HepG2 (cell line): ENCODE results near the gene TTLL4. TPM values are rescaled to one million over a fixed set of nuclear protein-coding genes. Genes with fewer than 3 reads are reported as not detected.

Experiments used
- ARID2 ChIP-seq: sonication (generic); formaldehyde crosslinking; IDR thresholded peaks from 2 replicates; pipeline ENCODE4 v1.8.1; 2022; ENCODE audit warnings: mild to moderate bottlenecking, missing genetic modification reagents, borderline replicate concordance
- ASH2L ChIP-seq: fragments of 300-600, 200-600 bp; sonication (generic); IDR thresholded peaks from 2 replicates; pipeline ENCODE4 v1.7.0; 2017; ENCODE audit warnings: low read depth, mild to moderate bottlenecking, moderate library complexity, mixed read lengths, low read length; ENCODE audit not compliant: insufficient read length
- DNMT1 ChIP-seq: sonication (generic); formaldehyde crosslinking; IDR thresholded peaks from 2 replicates; pipeline ENCODE4 v1.5.1; 2020; ENCODE audit warnings: mild to moderate bottlenecking, missing genetic modification reagents
- HNF4G ChIP-seq, 2 experiments: sonication (generic) in 1 of 2; formaldehyde crosslinking in 1 of 2; IDR thresholded peaks; 2 replicates each; pipeline versions ENCODE4 v1.4.0 to v1.6.1; 2011 to 2020; ENCODE audit warnings: borderline replicate concordance in 2 of 2, low read depth in 2 of 2, mild to moderate bottlenecking in 2 of 2, low read length in 1 of 2, missing genetic modification reagents in 1 of 2, moderate library complexity in 1 of 2
- HNRNPLL ChIP-seq: fragments of 200-400 bp; formaldehyde crosslinking; IDR thresholded peaks from 2 replicates; pipeline ENCODE4 v1.6.1; 2017; ENCODE audit warnings: mild to moderate bottlenecking, low read depth, low read length; ENCODE audit not compliant: poor library complexity, severe bottlenecking
- MIER3 ChIP-seq: IDR thresholded peaks from 2 replicates; pipeline ENCODE4 v1.6.1; 2016; ENCODE audit warnings: missing compliant biosample characterization, borderline replicate concordance
- TOPORS ChIP-seq: sonication (generic); formaldehyde crosslinking; IDR thresholded peaks from 2 replicates; pipeline ENCODE4 v1.8.0; 2023; ENCODE audit warnings: mild to moderate bottlenecking, missing genetic modification reagents
- XRCC5 ChIP-seq: fragments of 200-400 bp; formaldehyde crosslinking; optimal IDR thresholded peaks from 2 replicates; pipeline ENCODE3; 2017; ENCODE audit warnings: mild to moderate bottlenecking, low read length
- YY1 ChIP-seq: IDR thresholded peaks from 2 replicates; pipeline ENCODE4 v1.6.1; 2011; ENCODE audit warnings: low read length, low read depth, moderate library complexity, mild to moderate bottlenecking; ENCODE audit not compliant: insufficient read depth, insufficient replicate concordance
- ZNF20 ChIP-seq: sonication (generic); formaldehyde crosslinking; IDR thresholded peaks from 2 replicates; pipeline ENCODE4 v1.4.0; 2020; ENCODE audit warnings: mild to moderate bottlenecking, moderate library complexity, missing genetic modification reagents
- ZNF235 ChIP-seq: sonication (generic); formaldehyde crosslinking; IDR thresholded peaks from 2 replicates; pipeline ENCODE4 v1.8.1; 2023; ENCODE audit warnings: mild to moderate bottlenecking, missing genetic modification reagents, borderline replicate concordance
- ZNF263 ChIP-seq: sonication (generic); formaldehyde crosslinking; IDR thresholded peaks from 2 replicates; pipeline ENCODE4 v1.4.0; 2020; ENCODE audit warnings: missing genetic modification reagents
- ZNF331 ChIP-seq: sonication (generic); formaldehyde crosslinking; IDR thresholded peaks from 2 replicates; pipeline ENCODE4 v1.4.0; 2020; ENCODE audit warnings: missing genetic modification reagents
- ZNF460 ChIP-seq: sonication (generic); formaldehyde crosslinking; IDR thresholded peaks from 2 replicates; pipeline ENCODE4 v1.5.1; 2020; ENCODE audit warnings: missing genetic modification reagents, mild to moderate bottlenecking, borderline replicate concordance
- polyA plus RNA-seq, 8 experiments: library from polyadenylated mRNA; depleted of rRNA in 3 of 8; stranded (reverse) in 7 of 8; unstranded in 1 of 8; fragments of >200 nt; fragmentation: Illumina TruSeq in 4 of 8; extraction: Trizol in 4 of 8; gene quantifications; 2 replicates each; pipeline versions ENCODE4 v1.2.1 to v1.2.3, GENCODE V29; 2011 to 2016; ENCODE audit warnings: low read depth in 4 of 8, missing spikeins in 1 of 8, mixed read lengths in 1 of 8; ENCODE audit not compliant: insufficient read depth in 1 of 8
- total RNA-seq, 5 experiments: library from RNA; depleted of rRNA; stranded (reverse); fragments of >200 nt; fragmentation: Illumina TruSeq; extraction: Trizol; gene quantifications; 2 replicates each; pipeline ENCODE4 v1.2.3, GENCODE V29; 2016; ENCODE audit warnings: low read depth in 1 of 5
- TF ChIP-seq, protein P1 (sequence below): sonication (generic); formaldehyde crosslinking; IDR thresholded peaks from 2 replicates; pipeline ENCODE4 v1.4.0; 2020; ENCODE audit warnings: mild to moderate bottlenecking, missing genetic modification reagents
- TF ChIP-seq, protein P2 (sequence below): sonication (generic); formaldehyde crosslinking; IDR thresholded peaks from 2 replicates; pipeline ENCODE4 v1.8.0; 2022; ENCODE audit warnings: mild to moderate bottlenecking, missing genetic modification reagents, moderate library complexity
- TF ChIP-seq, protein P3 (sequence below): sonication (generic); formaldehyde crosslinking; IDR thresholded peaks from 2 replicates; pipeline ENCODE4 v1.5.0; 2020; ENCODE audit warnings: mild to moderate bottlenecking, missing genetic modification reagents, borderline replicate concordance
- TF ChIP-seq, protein P4 (sequence below): sonication (generic); formaldehyde crosslinking; IDR thresholded peaks from 2 replicates; pipeline ENCODE4 v1.9.0; 2021; ENCODE audit warnings: missing genetic modification reagents, borderline replicate concordance
- TF ChIP-seq, protein P5 (sequence below): IDR thresholded peaks from 2 replicates; pipeline ENCODE4 v1.6.1; 2016; ENCODE audit warnings: low read depth, borderline replicate concordance

Gene TTLL4
- total and polyA plus RNA-seq, 2 of the 13 experiments (the other 11 are each of a cell fraction or from before 2014, with no cell fraction given), result 77.5 to 84.6 TPM

DNA sequence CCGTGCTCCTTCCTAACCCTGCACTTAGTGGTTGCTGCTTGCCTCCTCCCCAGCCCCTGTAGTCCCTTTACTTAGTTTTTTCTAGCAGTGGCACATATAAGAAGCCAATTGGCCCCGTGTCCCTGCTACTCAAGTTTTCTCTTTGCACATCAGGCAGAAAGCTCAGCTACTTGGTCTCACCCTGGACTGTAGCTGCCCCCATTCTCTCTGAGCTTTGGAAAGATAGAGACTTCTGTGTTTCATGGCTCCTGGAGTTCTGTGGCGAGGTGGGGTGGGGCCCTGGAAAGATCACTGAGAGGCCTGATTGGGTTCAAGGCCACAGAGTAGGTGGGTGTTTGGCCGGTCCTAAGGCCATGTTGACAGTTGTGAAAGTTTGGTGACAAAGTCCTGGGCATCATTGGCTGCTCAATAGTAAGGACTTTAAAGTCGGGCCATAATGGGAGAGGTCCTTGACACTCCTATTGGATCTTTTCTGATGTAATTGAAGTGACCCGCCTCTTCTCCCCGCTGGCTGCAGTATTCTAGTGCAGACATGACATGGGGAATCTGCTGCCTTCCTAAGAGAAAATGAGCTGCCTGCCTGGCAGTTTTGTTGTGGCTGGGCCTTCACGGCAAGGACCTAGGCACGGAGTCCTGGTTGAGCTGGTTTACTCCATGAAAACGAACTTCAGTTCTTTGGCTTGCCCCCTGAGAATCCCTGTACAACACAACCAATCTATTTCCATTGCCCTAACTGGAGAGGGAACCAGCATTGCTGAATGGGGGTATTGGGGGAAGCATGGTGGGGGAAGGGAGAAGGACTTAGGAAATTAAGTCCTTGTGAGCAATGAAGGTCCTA lies 45.2 kb downstream of the TTLL4 start (continued):
- no peak for TF ChIP-seq ZNF20
- TF ChIP-seq, protein P1, sequence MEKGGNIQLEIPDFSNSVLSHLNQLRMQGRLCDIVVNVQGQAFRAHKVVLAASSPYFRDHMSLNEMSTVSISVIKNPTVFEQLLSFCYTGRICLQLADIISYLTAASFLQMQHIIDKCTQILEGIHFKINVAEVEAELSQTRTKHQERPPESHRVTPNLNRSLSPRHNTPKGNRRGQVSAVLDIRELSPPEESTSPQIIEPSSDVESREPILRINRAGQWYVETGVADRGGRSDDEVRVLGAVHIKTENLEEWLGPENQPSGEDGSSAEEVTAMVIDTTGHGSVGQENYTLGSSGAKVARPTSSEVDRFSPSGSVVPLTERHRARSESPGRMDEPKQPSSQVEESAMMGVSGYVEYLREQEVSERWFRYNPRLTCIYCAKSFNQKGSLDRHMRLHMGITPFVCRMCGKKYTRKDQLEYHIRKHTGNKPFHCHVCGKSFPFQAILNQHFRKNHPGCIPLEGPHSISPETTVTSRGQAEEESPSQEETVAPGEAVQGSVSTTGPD (CRISPR knock-in tag), result no peak; the same call in 1 of the 2 replicates
- TF ChIP-seq HNF4G (IDR thresholded peaks at IDR 0.05; ENCODE audit: borderline replicate concordance, low read depth, low read length), result peak; percentile 100
- peak; percentile 100 for TF ChIP-seq HNF4G (CRISPR knock-in tag; IDR thresholded peaks at IDR 0.05; ENCODE audit: borderline replicate concordance, low read depth)
- TF ChIP-seq MIER3 (CRISPR knock-in tag), result peak; percentile 98
- TF ChIP-seq, protein P2, sequence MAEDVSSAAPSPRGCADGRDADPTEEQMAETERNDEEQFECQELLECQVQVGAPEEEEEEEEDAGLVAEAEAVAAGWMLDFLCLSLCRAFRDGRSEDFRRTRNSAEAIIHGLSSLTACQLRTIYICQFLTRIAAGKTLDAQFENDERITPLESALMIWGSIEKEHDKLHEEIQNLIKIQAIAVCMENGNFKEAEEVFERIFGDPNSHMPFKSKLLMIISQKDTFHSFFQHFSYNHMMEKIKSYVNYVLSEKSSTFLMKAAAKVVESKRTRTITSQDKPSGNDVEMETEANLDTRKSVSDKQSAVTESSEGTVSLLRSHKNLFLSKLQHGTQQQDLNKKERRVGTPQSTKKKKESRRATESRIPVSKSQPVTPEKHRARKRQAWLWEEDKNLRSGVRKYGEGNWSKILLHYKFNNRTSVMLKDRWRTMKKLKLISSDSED (CRISPR knock-in tag), result no peak
- TF ChIP-seq TOPORS (CRISPR knock-in tag), result no peak
- TF ChIP-seq, protein P3, sequence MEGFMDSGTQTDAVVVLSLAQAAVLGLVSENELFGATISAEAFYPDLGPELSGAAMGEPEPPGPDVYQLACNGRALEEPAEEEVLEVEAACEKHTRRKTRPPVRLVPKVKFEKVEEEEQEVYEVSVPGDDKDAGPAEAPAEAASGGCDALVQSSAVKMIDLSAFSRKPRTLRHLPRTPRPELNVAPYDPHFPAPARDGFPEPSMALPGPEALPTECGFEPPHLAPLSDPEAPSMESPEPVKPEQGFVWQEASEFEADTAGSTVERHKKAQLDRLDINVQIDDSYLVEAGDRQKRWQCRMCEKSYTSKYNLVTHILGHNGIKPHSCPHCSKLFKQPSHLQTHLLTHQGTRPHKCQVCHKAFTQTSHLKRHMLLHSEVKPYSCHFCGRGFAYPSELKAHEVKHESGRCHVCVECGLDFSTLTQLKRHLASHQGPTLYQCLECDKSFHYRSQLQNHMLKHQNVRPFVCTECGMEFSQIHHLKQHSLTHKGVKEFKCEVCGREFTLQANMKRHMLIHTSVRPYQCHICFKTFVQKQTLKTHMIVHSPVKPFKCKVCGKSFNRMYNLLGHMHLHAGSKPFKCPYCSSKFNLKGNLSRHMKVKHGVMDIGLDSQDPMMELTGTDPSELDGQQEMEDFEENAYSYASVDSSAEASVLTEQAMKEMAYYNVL (CRISPR knock-in tag), result peak; percentile 91
- TF ChIP-seq HNRNPLL, result no peak
- TF ChIP-seq, protein P4, sequence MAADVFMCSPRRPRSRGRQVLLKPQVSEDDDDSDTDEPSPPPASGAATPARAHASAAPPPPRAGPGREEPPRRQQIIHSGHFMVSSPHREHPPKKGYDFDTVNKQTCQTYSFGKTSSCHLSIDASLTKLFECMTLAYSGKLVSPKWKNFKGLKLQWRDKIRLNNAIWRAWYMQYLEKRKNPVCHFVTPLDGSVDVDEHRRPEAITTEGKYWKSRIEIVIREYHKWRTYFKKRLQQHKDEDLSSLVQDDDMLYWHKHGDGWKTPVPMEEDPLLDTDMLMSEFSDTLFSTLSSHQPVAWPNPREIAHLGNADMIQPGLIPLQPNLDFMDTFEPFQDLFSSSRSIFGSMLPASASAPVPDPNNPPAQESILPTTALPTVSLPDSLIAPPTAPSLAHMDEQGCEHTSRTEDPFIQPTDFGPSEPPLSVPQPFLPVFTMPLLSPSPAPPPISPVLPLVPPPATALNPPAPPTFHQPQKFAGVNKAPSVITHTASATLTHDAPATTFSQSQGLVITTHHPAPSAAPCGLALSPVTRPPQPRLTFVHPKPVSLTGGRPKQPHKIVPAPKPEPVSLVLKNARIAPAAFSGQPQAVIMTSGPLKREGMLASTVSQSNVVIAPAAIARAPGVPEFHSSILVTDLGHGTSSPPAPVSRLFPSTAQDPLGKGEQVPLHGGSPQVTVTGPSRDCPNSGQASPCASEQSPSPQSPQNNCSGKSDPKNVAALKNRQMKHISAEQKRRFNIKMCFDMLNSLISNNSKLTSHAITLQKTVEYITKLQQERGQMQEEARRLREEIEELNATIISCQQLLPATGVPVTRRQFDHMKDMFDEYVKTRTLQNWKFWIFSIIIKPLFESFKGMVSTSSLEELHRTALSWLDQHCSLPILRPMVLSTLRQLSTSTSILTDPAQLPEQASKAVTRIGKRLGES (CRISPR knock-in tag), result peak; percentile 73; the same call in 1 of the 2 replicates
- TF ChIP-seq, protein P5, sequence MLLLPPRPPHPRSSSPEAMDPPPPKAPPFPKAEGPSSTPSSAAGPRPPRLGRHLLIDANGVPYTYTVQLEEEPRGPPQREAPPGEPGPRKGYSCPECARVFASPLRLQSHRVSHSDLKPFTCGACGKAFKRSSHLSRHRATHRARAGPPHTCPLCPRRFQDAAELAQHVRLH (CRISPR knock-in tag), result peak; percentile 92; the same call in 1 of the 2 replicates
- no peak for TF ChIP-seq ARID2 (CRISPR knock-in tag)
- peak; percentile 83 for TF ChIP-seq YY1
- TF ChIP-seq DNMT1, result no peak
- TF ChIP-seq ASH2L, result peak; percentile 98
- no peak for TF ChIP-seq ZNF235 (CRISPR knock-in tag)
- TF ChIP-seq ZNF263, result peak; percentile 61; the same call in 1 of the 2 replicates
- peak; percentile 65; the same call in 1 of the 2 replicates for TF ChIP-seq ZNF460
- TF ChIP-seq XRCC5, result peak; percentile 94
- TF ChIP-seq ZNF331, result peak; percentile 96
